ENCODE data around the gene ZNF764. TPM values are rescaled to one million over a fixed set of nuclear protein-coding genes. Genes with fewer than 3 reads are reported as not detected.

Gene ZNF764
- total RNA-seq, 4 donors from 2014 or later: 8.3 to 12.0 (median 10.3) TPM

- no peak for TF ChIP-seq POLR2A (IDR thresholded peaks at IDR 0.05)
- no peak for TF ChIP-seq CTCF (IDR thresholded peaks at IDR 0.05)
- H3K4me3 ChIP-seq (ENCODE audit: low read depth, poor library complexity, severe bottlenecking): no peak overlapping the region
- intact Hi-C loops (cut with DNase I; ENCODE audit: low total_unique reads): no loop called here
- DNase-seq (ENCODE audit: low spot score in 2 of 2): no peak
- WGBS, 2 donors: 93 to 98% methylated on average over 2 of the region's 2 CpGs
Measured at GRCh38 chr16:30588651-30589050, 30.5 kb upstream of the ZNF764 start.

- peak; percentile 98 to 99 for DNase-seq (ENCODE audit: low spot score in 2 of 2)
- H3K4me3 ChIP-seq (ENCODE audit: low read depth, poor library complexity, severe bottlenecking): peak within 1 kb of the TSS; percentile 56
- WGBS, 2 donors: 0 to 1% methylated on average over 24 to 39 of the region's 50 CpGs
- intact Hi-C loops (cut with DNase I; ENCODE audit: low total_unique reads): no loop called here
- TF ChIP-seq POLR2A (IDR thresholded peaks at IDR 0.05): no peak
- no peak for TF ChIP-seq CTCF (IDR thresholded peaks at IDR 0.05)
Measured at GRCh38 chr16:30585400-30586191, 27.4 kb upstream of the ZNF764 start, which contains the start of gene ZNF785. TSS of gene ZNF785 (minus strand) at chr16:30585697. CDS start at chr16:30585611, 86 bp downstream.

GRCh38 chr16:30585022-30585399, 26.8 kb upstream of the ZNF764 start:
- TF ChIP-seq CTCF (IDR thresholded peaks at IDR 0.05) (no peak), POLR2A (IDR thresholded peaks at IDR 0.05) (no peak)
- peak overlapping the region; percentile 56 for H3K4me3 ChIP-seq (ENCODE audit: low read depth, poor library complexity, severe bottlenecking)
- 1% methylated on average over 18 to 23 of the region's 23 CpGs for WGBS, 2 donors
- peak in 1 of 2 donors; percentile 89 for DNase-seq (ENCODE audit: low spot score in 2 of 2)
- intact Hi-C loops (cut with DNase I; ENCODE audit: low total_unique reads): no loop called here

GRCh38 chr16:30582611-30583340, 24.6 kb upstream of the ZNF764 start:
- intact Hi-C loops (cut with DNase I; ENCODE audit: low total_unique reads): no loop called here
- no peak overlapping the region for H3K4me3 ChIP-seq (ENCODE audit: low read depth, poor library complexity, severe bottlenecking)
- 95 to 97% methylated on average over 48 of the region's 48 CpGs for WGBS, 2 donors
- DNase-seq (ENCODE audit: low spot score in 2 of 2): no peak
- TF ChIP-seq CTCF (IDR thresholded peaks at IDR 0.05) (no peak), POLR2A (IDR thresholded peaks at IDR 0.05) (no peak)

- no peak for DNase-seq (ENCODE audit: low spot score in 2 of 2)
- TF ChIP-seq CTCF (IDR thresholded peaks at IDR 0.05): no peak
- TF ChIP-seq POLR2A (IDR thresholded peaks at IDR 0.05): no peak
- 82 to 88% methylated on average over 7 of the region's 7 CpGs for WGBS, 2 donors
- no peak overlapping the region for H3K4me3 ChIP-seq (ENCODE audit: low read depth, poor library complexity, severe bottlenecking)
- intact Hi-C loops (cut with DNase I; ENCODE audit: low total_unique reads): no loop called here
Measured at GRCh38 chr16:30581457-30581856, 23.3 kb upstream of the ZNF764 start.

Data from lower leg skin (tissue), 4 donors.